NCI-H2107 (cell line): ENCODE data around the gene MYO5A.
"Not testable (repeated sequence)": the region's sequence is repeated elsewhere in the genome, so short reads cannot be mapped to it uniquely, and the experiment has no call there.

Source experiments
- DNase-seq: peaks from one replicate; lab custom pipeline; 2025; lab: John Stamatoyannopoulos, UW

MYO5A gene

DNA sequence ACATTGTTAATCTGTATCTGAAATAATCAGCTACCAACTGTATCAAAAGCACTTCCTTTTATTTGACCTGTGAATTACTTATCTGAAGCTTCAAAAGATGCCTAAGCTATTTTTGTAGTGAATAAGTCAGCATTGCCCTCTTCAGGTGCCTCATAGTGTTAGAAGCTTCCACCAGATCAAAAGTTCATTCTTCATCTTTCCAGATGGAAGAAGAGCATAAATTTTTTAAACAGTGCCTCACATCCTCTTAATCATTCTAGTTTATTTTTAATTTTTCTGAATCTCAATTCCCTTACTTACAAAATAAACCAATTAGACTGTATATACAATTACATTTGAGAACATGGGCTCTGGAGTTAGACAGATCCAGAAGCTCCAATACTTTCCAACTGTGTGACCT is 65.0 kb downstream of the MYO5A start:
- no peak for DNase-seq

- DNase-seq, result no peak
Observed at GRCh38 chr15:52462806-52463360, 65.8 kb downstream of the MYO5A start.

DNA sequence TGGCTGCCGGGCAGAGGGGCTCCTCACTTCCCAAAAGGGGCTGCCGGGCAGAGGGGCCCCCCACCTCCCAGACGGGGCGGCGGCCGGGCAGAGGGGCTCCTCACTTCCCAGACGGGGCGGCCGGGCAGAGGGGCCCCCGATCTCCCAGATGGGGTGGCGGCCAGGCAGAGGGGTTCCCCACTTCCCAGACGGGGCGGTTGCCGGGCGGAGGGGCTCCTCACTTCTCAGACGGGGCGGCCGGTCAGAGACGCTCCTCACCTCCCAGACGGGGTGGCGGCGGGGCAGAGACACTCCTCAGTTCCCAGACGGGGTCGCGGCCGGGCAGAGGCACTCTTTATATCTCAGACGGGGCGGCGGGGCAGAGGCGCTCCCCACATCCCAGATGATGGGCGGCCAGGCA is 69.0 kb downstream of the MYO5A start:
- DNase-seq, result not testable (repeated sequence)

DNA sequence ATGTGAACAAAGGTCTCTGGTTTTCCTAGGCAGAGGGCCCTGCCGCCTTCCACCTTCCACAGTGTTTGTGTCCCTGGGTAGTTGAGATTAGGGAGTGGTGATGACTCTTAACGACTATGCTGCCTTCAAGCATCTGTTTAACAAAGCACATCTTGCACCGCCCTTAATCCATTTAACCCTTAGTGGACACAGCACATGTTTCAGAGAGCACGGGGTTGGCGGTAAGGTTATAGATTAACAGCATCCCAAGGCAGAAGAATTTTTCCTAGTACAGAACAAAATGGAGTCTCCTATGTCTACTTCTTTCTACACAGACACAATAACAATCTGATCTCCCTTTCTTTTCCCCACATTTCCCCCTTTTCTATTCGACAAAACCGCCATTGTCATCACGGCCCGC is 69.4 kb downstream of the MYO5A start:
- not testable (repeated sequence) for DNase-seq

DNA sequence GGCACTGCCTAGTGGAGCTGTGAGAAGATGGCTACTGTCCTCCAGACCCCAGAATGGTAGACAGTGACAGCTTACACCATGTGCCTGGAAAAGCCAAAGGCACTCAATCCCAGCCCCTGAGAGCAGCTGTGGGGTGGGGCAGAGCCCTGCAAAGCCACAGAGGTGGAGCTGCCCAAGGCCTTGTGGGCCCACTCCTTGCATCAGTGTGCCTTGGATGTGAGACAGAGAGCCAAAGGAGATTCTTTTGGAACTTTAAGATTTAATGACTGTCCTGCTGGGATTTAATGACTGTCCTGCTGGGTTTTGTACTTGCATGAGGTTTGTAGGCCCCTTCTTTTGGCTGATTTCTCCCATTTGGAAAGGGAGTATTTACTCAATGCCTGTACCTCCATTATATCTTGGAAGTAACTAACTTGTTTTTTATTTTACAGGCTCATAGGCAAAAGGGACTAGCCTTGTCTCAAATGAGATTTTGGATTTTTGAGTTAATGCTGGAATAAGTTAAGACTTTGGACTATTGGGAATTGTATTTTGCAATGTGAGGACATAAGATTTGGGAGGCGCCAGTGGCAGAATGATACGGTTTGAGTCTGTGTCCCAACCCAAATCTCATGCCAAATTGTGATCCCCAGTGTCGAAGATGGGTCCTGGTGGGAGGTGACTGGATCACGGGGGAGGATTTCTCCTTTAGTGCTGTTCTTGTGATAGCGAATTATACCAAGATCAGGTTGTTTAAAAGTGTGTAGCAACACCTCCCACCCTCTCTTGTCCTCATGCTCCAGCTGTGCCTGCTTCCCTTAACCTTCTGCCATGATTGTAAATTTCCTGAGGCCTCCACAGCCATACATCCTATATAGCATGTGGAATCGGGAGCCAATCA is 80.4 kb downstream of the MYO5A start:
- no peak for DNase-seq

DNA sequence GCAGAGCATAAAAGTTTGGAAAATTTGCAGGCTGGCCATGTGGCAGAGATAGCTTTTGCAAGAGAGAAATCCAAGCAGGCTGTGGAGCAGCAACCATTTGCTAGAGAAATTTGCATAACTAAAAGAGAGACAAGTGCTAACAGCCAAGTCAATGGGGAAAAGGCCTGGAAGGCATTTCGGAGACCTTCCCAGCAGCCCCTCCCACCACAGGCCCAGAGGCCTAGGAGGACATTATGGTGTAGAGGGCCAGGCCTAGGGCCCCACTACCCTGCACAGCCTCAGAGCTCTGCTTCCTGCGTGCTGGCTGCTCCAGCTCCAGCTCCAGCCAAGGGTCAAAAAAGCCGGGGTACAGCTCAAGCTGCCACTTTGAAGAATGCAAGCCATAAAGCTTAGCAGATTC is 82.7 kb downstream of the MYO5A start:
- DNase-seq, result no peak

DNA sequence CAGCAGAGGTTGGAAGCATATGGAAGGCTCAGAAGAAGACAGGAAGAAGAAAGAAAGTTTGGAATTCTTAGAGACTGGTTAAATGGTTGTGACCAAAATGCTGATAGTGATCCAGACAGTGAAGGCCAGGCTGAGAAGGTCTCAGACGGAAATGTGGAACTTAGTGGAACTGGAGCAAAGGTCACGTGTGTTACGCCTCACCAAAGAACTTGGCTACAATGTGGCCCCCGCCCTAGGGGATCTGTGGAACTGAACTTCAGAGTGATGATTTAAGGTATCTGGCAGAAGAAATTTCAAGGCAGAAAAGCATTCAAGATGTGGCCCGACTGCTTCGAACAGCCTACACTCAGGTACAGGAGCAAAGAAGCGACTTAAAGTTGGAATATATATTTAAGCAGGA is 83.1 kb downstream of the MYO5A start:
- DNase-seq, result no peak

- not testable (repeated sequence) for DNase-seq
Observed at GRCh38 chr15:52443205-52443604, 85.5 kb downstream of the MYO5A start.

DNA sequence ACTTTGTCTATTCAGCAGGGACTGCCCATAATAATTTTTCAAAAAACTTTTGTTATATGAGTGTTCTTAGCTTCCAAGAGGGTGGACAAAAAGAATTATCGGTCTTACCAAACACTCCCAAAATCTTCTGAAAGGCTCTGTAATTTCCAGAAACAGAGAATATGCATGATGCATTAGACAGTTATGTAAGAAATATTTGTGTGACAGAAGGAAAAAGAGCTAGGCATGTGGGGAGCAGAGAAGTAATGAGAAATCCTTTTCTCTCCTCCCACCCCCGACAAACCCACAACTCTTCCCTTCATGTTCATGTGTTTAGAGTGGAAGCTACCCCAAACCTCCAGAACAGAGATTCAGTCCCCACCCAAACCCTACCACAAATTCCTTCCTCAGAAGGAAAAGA is 86.8 kb downstream of the MYO5A start:
- no peak for DNase-seq

DNA sequence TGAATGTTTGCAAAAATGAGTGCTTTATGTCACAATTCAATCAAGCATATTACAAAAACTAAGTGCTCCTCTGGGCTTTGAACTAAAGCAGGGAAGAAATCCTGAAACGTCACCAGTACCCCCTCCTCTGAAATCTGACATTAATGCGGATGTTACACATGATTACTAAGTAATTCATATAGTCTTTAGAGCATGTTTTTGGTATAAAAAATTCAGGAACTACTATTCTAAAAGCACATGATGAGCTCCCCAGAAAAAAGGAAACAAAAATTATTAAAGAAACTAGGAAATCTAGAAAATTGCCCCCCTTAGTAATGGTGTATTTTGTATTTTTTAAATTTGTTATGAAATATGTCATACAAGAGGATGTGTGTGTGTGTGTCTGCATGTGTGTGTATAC is 87.7 kb downstream of the MYO5A start:
- no peak for DNase-seq

- no peak for DNase-seq
Observed at GRCh38 chr15:52440414-52440813, 88.3 kb downstream of the MYO5A start.

DNA sequence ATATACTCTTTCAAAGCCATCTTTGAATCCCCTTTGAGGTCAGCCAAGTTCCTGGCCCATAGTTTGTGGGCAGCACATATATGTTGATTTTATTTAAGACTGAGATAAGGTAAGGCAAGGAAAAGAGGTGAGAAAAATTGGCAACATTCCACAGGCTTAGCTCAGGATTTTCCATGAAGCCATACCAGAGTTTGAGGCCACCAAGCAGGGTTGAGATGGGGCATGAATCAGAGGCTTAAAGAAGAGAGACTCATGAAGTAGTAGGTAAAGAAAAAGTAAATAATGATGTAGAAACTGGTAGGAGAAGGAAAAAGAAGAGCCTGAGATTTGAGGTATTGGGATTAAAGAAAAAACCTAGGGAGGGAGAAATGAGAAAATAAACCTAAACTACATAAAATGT is 89.2 kb downstream of the MYO5A start:
- no peak for DNase-seq

GRCh38 chr15:52439042-52439441 is 89.6 kb downstream of the MYO5A start:
- not testable (repeated sequence) for DNase-seq

DNA sequence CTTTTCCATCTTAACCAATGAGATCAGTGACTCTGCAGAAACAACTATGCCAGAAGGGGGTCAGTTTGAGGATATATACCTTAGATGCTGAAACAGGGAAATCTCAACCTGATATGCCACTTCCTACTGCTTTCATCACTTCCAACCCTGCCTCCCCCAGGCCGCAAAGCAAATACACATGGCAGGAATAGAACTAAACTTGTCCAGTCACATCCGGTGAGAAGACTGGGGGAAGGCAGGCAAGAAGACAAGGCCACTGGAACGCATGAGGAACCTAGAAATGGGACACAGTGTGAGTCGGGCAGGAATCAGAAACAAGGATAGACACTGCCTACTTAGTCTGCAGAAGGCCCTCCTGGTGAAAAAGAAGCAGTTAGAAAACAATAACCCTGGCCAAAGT is 90.6 kb downstream of the MYO5A start:
- DNase-seq, result no peak

DNA sequence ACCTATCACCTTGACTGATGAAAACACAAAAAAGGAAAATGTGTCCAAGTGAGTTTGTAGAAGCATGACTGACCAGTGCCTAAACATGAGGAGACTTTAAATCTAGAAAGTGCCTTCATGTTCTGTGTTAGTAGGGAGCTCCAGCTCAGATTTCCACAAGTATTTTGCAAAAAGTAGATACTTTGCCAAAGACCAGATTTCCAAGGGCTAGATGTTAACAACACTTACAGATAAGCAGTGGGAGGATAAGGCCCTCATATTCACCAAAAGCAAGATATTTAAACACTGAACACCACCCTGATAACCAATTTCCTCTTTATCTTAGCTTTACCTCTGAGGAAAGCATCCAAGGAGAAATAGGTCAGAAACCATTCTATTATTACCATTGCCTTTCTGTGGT is 91.0 kb downstream of the MYO5A start:
- DNase-seq, result no peak

GRCh38 chr15:52436981-52437380 is 91.7 kb downstream of the MYO5A start:
- no peak for DNase-seq

GRCh38 chr15:52434885-52435284 is 93.8 kb downstream of the MYO5A start:
- DNase-seq, result no peak

DNA sequence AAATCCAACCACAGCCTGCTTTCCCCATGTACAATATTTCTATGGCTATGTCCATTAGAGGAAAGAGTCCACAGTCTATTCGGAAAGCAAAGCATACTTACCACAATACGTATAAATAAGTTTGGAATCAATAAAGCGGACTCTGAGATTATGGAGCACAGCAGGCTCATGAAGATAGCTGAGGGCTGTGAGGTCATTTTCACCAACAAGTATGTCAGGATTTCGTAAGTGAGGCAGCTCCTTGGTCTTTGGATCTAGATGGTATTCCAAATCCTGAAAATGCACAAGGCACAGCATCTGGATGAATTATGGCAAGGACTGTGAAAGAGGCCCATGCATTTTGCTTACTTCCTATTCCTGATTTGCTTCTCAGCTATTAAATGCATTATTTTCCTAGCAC is 100.4 kb downstream of the MYO5A start:
- no peak for DNase-seq

DNA sequence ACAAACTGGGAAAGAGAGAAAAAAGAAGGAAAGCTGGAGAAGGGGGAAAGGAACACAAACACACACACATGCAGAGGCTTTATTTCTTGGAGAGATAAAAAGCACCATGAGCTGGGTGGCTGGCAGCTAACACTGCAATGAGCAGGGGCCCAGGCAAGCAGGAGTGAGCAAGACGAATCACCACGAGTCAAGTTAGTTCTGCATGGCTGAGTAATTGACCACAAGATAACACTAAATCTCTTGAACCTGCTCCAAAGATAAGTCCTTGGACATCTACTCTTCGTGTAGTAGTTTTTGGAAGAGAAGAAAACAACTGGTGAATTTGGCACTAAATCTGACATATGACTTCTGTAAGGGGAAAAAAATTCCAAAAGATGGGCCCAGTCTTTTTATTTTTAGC is 100.9 kb downstream of the MYO5A start:
- DNase-seq, result no peak

DNA sequence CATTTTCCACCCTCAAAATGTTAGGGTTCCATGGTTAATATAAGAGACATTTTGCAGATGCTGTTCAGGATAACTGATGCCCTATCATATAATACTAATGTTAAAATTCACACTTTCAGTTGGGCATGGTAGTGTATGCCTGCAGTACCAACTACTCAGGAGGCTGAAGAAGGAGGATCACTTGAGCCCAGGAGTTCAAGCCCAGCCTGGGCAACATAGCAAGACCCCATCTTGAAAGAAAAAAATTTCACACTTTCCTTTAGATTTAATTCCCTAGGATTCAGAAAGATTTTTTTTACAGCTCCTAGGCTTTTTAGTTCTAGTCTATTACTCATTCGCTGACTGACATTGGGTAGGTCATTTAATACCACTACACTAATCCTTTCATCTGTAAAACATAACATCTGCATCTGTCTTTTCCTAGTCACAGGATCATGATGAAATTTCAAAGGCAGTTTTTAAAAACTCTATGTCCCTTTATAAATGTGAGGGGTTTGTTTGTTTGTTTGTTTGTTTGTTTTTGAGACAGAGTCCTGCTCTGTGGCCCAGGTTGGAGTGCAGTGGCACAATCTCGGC is 103.7 kb downstream of the MYO5A start:
- no peak for DNase-seq

GRCh38 chr15:52423852-52424251 is 104.8 kb downstream of the MYO5A start:
- DNase-seq, result no peak

GRCh38 chr15:52422001-52422400 is 106.7 kb downstream of the MYO5A start:
- no peak for DNase-seq

DNA sequence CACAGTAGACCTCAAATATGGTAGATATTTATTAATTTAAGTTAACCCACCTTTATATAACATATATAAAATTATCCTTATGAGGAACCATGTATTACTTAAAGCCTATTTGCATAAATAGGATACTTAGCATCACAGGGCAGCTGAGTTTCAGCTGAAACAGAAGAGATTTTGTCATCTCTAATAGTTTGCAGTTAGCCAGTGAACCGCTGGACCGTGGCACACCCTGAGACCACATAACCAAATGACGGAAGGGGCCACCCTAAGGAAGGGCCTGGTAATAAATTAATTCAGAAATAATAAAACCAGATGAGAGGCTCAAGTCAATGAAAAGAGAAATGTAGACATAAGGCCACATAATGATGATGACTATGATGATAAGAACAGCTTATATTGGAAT is 107.7 kb downstream of the MYO5A start:
- DNase-seq, result no peak

GRCh38 chr15:52419494-52419893 is 109.2 kb downstream of the MYO5A start:
- DNase-seq, result no peak
